Upper lobe of left lung (tissue), 4 donors: ENCODE results near the gene TTC32.

Experiments
- CTCF ChIP-seq, 6 experiments: fragments of 450-650 bp in 4 of 6; fragments of 200-600 bp in 2 of 6; sonication (generic) in 2 of 6; IDR thresholded peaks; one replicate each; pipeline ENCODE4 v1.5.1; 2016 to 2019; ENCODE audit warnings: antibody characterized with exemption in 6 of 6
- EP300 ChIP-seq, 4 donors: sonication (generic); formaldehyde crosslinking; IDR thresholded peaks; one replicate each; pipeline ENCODE4 v1.5.1; 2017; ENCODE audit warnings: antibody characterized with exemption in 4 of 4, control low read depth in 2 of 4
- POLR2A ChIP-seq, 4 donors: fragments of 450-650 bp; IDR thresholded peaks; one replicate each; pipeline ENCODE4 v1.5.1; 2016 to 2017; ENCODE audit warnings: antibody characterized with exemption in 4 of 4, mild to moderate bottlenecking in 2 of 4
- POLR2AphosphoS5 ChIP-seq, 2 donors: sonication (generic); formaldehyde crosslinking; IDR thresholded peaks; one replicate each; pipeline ENCODE4 v1.5.1; 2017; ENCODE audit warnings: antibody characterized with exemption in 2 of 2

DNA sequence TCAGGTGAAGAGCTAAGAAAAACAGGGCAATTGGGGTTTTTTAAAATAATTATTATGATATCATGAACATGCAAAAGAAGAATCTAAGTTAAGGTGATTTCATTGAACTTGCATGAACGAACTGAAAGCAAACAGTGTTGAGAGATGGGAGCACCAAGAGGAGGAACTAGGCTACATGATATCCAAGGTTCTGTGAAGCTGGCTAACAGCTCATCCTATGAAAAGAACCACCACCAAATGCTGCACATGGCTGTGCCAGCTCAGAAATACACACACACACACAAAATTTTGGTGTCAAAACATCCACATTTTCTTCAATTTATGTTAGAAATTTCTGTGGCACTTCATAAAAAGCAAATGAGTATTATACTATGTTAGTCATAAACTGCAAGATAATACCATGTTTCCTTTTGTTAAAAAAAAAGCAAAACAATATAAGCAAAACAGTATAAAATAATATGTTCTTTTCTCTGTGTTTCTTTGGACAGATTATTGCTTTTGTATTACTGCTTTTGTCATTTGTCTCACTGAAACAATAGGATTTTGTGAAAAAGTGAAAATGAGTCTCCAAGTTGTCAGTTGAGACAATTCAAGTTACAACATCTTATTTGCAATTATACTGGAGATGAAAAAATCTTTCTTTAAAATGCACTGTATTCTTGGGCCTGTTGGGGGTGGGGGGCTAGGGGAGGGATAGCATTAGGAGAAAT, 12.6 kb upstream of the TTC32 start:
- no peak for TF ChIP-seq POLR2AphosphoS5 (IDR thresholded peaks at IDR 0.05)
- no peak for TF ChIP-seq CTCF (IDR thresholded peaks at IDR 0.05)
- no peak for TF ChIP-seq EP300 (IDR thresholded peaks at IDR 0.05)
- TF ChIP-seq POLR2A (IDR thresholded peaks at IDR 0.05) = no peak
